ENCODE measurements around the gene SOX5. TPM values are rescaled to one million over a fixed set of nuclear protein-coding genes. Genes with fewer than 3 reads are reported as not detected.

Gene SOX5
- total RNA-seq, 1 experiment from 2014 or later, result 0.52 TPM

DNA sequence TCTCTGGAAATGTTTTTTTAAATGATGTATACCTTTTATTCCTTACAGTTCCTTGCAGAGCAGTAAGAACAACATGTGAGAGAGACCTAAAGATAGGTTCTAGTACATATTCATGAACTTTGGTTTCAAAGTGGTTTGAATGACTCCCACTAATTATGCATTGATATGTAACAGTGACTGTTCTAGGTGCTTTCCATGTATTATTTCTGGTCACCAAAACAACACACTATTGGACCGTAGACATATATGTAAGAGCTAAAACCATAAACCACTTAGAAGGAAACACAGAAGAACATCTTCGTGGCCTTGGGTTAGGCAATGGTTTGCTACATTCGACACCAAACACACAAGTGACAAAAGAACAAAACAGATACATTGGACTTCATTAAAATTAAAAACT, 37.9 kb downstream of the SOX5 start:
- H3K4me3 ChIP-seq (replicated peaks in 1 of 2; ENCODE audit: low read depth in 1 of 2, low read length in 2 of 2), result no peak overlapping the region
- peaks cover 12 to 18% of the 10 kb centered on the region in 2 experiments; a peak in 3 of 4 replicates for H3K9me3 ChIP-seq (ENCODE audit: control insufficient read depth in 1 of 2, insufficient read depth in 1 of 2, low read depth in 1 of 2, low read length in 2 of 2)
- ChIA-PET CTCF (no interaction called here), RAD21 (ENCODE audit: low non-redundant PET in 1 of 2, low total read pairs in 2 of 2, uncharacterized antibody in 2 of 2, unreplicated experiment in 2 of 2) (no interaction called here), POLR2A (no interaction called here)
- no peaks in the 10 kb centered on the region for H3K79me2 ChIP-seq (ENCODE audit: insufficient read depth, low read length)
- BruUV-seq (replicated peaks), result no TSS peak
- intact Hi-C loops (cut with micrococcal nuclease), result no loop called here
- ATAC-seq (no peak), DNase-seq (ENCODE audit: low read depth, low spot score) (no peak)
- no peaks in the 10 kb centered on the region for H3K27me3 ChIP-seq (ENCODE audit: insufficient read depth, low read length)
- H2AFZ ChIP-seq (ENCODE audit: low read depth, low read length, poor library complexity, severe bottlenecking), result no peak overlapping the region
- H3K9ac ChIP-seq (ENCODE audit: low read length), result no peak overlapping the region
- H3K36me3 ChIP-seq (ENCODE audit: control insufficient read depth in 1 of 2, insufficient read depth in 2 of 2, low read length in 2 of 2), result no peaks in the 10 kb centered on the region
- H3K4me1 ChIP-seq (ENCODE audit: control insufficient read depth in 1 of 2, insufficient read depth in 2 of 2, low read length in 2 of 2), result no peaks in the 10 kb centered on the region
- H3K4me2 ChIP-seq (ENCODE audit: low read length), result no peak overlapping the region
- no peak overlapping the region for H3K27ac ChIP-seq (ENCODE audit: low read depth, low read length)
- no peaks in the 10 kb centered on the region for H4K20me1 ChIP-seq (ENCODE audit: insufficient read depth)
- TF ChIP-seq, protein P1, sequence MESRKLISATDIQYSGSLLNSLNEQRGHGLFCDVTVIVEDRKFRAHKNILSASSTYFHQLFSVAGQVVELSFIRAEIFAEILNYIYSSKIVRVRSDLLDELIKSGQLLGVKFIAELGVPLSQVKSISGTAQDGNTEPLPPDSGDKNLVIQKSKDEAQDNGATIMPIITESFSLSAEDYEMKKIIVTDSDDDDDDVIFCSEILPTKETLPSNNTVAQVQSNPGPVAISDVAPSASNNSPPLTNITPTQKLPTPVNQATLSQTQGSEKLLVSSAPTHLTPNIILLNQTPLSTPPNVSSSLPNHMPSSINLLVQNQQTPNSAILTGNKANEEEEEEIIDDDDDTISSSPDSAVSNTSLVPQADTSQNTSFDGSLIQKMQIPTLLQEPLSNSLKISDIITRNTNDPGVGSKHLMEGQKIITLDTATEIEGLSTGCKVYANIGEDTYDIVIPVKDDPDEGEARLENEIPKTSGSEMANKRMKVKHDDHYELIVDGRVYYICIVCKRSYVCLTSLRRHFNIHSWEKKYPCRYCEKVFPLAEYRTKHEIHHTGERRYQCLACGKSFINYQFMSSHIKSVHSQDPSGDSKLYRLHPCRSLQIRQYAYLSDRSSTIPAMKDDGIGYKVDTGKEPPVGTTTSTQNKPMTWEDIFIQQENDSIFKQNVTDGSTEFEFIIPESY (IDR thresholded peaks at IDR 0.05; ENCODE audit: extremely low read depth, insufficient replicate concordance, low read length), result no peak
- TF ChIP-seq POLR2A (IDR thresholded peaks at IDR 0.05; ENCODE audit: borderline replicate concordance, extremely low read depth, insufficient read depth, insufficient read length) (no peak), ELF1 (IDR thresholded peaks at IDR 0.05; ENCODE audit: borderline replicate concordance, low read depth) (no peak), EGR1 (IDR thresholded peaks at IDR 0.05; ENCODE audit: low read depth) (no peak), TCF7L2 (IDR thresholded peaks at IDR 0.05; ENCODE audit: borderline replicate concordance, extremely low read depth, insufficient read depth, insufficient read length) (no peak), EZH2phosphoT487 (IDR thresholded peaks at IDR 0.05; ENCODE audit: borderline replicate concordance) (no peak), ZNF274 (IDR thresholded peaks at IDR 0.05; ENCODE audit: low read depth, low read length) (no peak), JUND (IDR thresholded peaks at IDR 0.05) (no peak), SP1 (IDR thresholded peaks at IDR 0.05; ENCODE audit: low read depth) (no peak), YY1 (IDR thresholded peaks at IDR 0.05; ENCODE audit: extremely low read depth, insufficient replicate concordance, low read depth, low read length) (no peak), EZH2 (IDR thresholded peaks at IDR 0.05) (no peak), RAD21 (IDR thresholded peaks at IDR 0.05; ENCODE audit: low read depth) (no peak), CEBPB (IDR thresholded peaks at IDR 0.05; ENCODE audit: low read depth) (no peak), SRF (IDR thresholded peaks at IDR 0.05; ENCODE audit: low read depth) (no peak), CBX3 (IDR thresholded peaks at IDR 0.05; ENCODE audit: low read depth) (no peak), ZFX (IDR thresholded peaks at IDR 0.05) (no peak)
- TF ChIP-seq, protein P2, sequence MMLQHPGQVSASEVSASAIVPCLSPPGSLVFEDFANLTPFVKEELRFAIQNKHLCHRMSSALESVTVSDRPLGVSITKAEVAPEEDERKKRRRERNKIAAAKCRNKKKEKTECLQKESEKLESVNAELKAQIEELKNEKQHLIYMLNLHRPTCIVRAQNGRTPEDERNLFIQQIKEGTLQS (IDR thresholded peaks at IDR 0.05), result no peak
- TF ChIP-seq, protein P3, sequence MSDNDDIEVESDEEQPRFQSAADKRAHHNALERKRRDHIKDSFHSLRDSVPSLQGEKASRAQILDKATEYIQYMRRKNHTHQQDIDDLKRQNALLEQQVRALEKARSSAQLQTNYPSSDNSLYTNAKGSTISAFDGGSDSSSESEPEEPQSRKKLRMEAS (IDR thresholded peaks at IDR 0.05), result no peak
- TF ChIP-seq, protein P4, sequence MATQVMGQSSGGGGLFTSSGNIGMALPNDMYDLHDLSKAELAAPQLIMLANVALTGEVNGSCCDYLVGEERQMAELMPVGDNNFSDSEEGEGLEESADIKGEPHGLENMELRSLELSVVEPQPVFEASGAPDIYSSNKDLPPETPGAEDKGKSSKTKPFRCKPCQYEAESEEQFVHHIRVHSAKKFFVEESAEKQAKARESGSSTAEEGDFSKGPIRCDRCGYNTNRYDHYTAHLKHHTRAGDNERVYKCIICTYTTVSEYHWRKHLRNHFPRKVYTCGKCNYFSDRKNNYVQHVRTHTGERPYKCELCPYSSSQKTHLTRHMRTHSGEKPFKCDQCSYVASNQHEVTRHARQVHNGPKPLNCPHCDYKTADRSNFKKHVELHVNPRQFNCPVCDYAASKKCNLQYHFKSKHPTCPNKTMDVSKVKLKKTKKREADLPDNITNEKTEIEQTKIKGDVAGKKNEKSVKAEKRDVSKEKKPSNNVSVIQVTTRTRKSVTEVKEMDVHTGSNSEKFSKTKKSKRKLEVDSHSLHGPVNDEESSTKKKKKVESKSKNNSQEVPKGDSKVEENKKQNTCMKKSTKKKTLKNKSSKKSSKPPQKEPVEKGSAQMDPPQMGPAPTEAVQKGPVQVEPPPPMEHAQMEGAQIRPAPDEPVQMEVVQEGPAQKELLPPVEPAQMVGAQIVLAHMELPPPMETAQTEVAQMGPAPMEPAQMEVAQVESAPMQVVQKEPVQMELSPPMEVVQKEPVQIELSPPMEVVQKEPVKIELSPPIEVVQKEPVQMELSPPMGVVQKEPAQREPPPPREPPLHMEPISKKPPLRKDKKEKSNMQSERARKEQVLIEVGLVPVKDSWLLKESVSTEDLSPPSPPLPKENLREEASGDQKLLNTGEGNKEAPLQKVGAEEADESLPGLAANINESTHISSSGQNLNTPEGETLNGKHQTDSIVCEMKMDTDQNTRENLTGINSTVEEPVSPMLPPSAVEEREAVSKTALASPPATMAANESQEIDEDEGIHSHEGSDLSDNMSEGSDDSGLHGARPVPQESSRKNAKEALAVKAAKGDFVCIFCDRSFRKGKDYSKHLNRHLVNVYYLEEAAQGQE (IDR thresholded peaks at IDR 0.05; ENCODE audit: low read depth), result no peak
- H3K9me2 ChIP-seq (ENCODE audit: insufficient read depth), result no peaks in the 10 kb centered on the region
